ENCODE data around the gene SAFB2. TPM values are rescaled to one million over a fixed set of nuclear protein-coding genes. Genes with fewer than 3 reads are reported as not detected.

SAFB2 gene
- polyA plus RNA-seq, 2 of the 4 experiments (the other 2 are of a cell fraction), result 33.2 to 51.2 TPM

DNA sequence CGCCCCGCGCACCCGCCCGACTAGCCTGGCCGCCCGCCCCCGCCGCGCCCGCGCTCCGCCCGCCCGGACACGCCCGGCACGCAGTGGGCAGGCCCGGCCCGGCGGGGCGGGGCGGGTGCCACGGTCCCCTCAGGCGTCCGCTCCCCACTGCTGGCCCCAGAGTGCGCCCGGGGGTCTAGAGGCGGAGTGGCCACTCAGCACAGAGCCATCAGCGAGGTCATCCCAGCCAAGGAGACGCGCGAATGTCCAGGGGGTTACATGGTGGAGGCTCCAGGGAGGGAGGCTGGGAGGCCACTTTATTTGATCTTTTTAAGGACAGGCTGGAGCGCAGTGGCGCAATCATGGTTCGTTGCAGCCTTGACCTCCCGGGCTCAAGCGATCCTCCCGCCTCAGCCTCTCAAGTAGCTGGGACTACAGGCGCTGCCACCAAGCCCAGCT is 54.6 kb downstream of the SAFB2 start:
- Histone ChIP-seq H3K9me3 (no peaks in the 10 kb centered on the region), H3K27ac (peak overlapping the region; percentile 62 to 85), H3K4me3 (peak overlapping the region; percentile 55), H3K4me2 (peak overlapping the region; percentile 88), H3K4me1 (peaks cover 7% of the 10 kb centered on the region; the same call in 1 of the 3 replicates)
- FAIRE-seq (no peak), ATAC-seq (peak; percentile 39 to 54; a peak in 2 of 6 replicates), DNase-seq (ENCODE audit: low read depth in 1 of 2, low spot score in 1 of 2) (no peak)
- ChIA-PET CTCF (interaction anchor here (1.0 kb wide), 1 partner anchor 20 kb away, joined by 3 read pairs; no protein-coding TSS in a partner anchor), POLR2A (no interaction called here)
- TF ChIP-seq, protein P1, sequence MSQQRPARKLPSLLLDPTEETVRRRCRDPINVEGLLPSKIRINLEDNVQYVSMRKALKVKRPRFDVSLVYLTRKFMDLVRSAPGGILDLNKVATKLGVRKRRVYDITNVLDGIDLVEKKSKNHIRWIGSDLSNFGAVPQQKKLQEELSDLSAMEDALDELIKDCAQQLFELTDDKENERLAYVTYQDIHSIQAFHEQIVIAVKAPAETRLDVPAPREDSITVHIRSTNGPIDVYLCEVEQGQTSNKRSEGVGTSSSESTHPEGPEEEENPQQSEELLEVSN (IDR thresholded peaks at IDR 0.05; ENCODE audit: borderline replicate concordance, low read depth), result no peak
- TF ChIP-seq KDM5A (IDR thresholded peaks at IDR 0.05) (no peak), MAFK (IDR thresholded peaks at IDR 0.05; ENCODE audit: partially characterized antibody) (no peak), CHD2 (IDR thresholded peaks at IDR 0.05; ENCODE audit: low read length, partially characterized antibody) (no peak), NR3C1 (IDR thresholded peaks at IDR 0.05) (no peak)
- 41% methylated on average over 7 of the region's 40 CpGs for WGBS (ENCODE audit: missing lambda C conversion rate)

DNA sequence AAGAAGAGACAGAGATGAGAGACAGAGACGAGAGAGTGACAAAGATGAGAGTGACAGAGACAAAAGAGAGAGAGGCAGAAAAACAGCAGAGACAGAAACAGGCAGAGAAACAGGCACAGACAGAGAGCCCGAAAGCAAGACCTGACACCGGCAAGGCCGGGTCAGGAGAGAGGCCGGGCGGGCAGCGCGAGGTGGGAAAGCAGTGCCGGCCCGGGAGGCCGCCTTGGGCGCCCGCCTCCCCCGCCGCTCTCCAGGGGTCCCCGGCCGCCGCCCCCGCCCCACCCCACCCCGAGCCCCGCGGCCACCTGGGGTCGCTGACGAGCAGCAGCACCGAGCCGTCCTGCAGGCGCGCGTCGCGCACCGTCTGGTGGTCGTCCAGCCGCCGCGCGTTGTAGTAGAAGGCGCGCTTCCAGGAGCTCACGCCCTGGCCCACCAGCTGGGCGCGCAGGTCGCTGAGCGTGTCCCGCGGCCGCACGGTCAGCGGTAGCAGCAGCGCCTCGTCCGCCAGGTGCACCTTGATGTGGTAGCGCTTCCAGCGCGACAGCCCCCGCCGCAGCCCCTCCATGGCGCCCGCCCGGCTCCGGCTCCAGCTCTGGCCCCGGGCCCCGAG is 55.1 kb downstream of the SAFB2 start, which contains the start of gene TINCR:
Gene TINCR (minus strand): TSS at position 594 of the 610 bp plus-strand sequence.
- POLR2A ChIA-PET, result no interaction called here
- peak within 1 kb of the TSS; percentile 55 for H3K4me3 ChIP-seq
- WGBS (ENCODE audit: missing lambda C conversion rate), result 12% methylated on average over 11 of the region's 63 CpGs
- ATAC-seq (peak; percentile 32 to 60; a peak in 5 of 6 replicates), DNase-seq (ENCODE audit: low read depth in 1 of 2, low spot score in 1 of 2) (no peak), FAIRE-seq (no peak)
- H3K4me2 ChIP-seq, result peak within 1 kb of the TSS; percentile 88
- CTCF ChIA-PET, result interaction anchor here (1.0 kb wide), 1 partner anchor 19 kb away, joined by 3 read pairs; no protein-coding TSS in a partner anchor
- TF ChIP-seq HEYL (CRISPR knock-in tag; IDR thresholded peaks at IDR 0.05), result no peak
- TF ChIP-seq, protein P2, sequence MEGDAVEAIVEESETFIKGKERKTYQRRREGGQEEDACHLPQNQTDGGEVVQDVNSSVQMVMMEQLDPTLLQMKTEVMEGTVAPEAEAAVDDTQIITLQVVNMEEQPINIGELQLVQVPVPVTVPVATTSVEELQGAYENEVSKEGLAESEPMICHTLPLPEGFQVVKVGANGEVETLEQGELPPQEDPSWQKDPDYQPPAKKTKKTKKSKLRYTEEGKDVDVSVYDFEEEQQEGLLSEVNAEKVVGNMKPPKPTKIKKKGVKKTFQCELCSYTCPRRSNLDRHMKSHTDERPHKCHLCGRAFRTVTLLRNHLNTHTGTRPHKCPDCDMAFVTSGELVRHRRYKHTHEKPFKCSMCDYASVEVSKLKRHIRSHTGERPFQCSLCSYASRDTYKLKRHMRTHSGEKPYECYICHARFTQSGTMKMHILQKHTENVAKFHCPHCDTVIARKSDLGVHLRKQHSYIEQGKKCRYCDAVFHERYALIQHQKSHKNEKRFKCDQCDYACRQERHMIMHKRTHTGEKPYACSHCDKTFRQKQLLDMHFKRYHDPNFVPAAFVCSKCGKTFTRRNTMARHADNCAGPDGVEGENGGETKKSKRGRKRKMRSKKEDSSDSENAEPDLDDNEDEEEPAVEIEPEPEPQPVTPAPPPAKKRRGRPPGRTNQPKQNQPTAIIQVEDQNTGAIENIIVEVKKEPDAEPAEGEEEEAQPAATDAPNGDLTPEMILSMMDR (IDR thresholded peaks at IDR 0.05), result peak; percentile 35; the same call in 1 of the 3 replicates
- H3K4me1 ChIP-seq, result peaks cover 7% of the 10 kb centered on the region; the same call in 1 of the 3 replicates
- H3K27ac ChIP-seq, result peak within 1 kb of the TSS; percentile 62 to 85
- no peaks in the 10 kb centered on the region for H3K9me3 ChIP-seq

- CTCF ChIA-PET, result no interaction called here
- 0 out of 6 replicates have a peak, but pooled peaks of 1 of the 2 experiments have one; percentile 5 for ATAC-seq
Measured at GRCh38 chr19:5564930-5565329, 57.6 kb downstream of the SAFB2 start.

More at GRCh38 chr19:5564930-5565329, 57.6 kb downstream of the SAFB2 start:
- WGBS (ENCODE audit: missing lambda C conversion rate), result 73% methylated on average over 6 of the region's 7 CpGs
- TF ChIP-seq GATA3 (IDR thresholded peaks at IDR 0.05; ENCODE audit: borderline replicate concordance), result no peak
- no peak for TF ChIP-seq SREBF2 (IDR thresholded peaks at IDR 0.05)
- TF ChIP-seq, protein P2 (IDR thresholded peaks at IDR 0.05), result no peak
- TF ChIP-seq FOSL2 (IDR thresholded peaks at IDR 0.05), result no peak
- TF ChIP-seq FOSL2 (CRISPR knock-in tag; IDR thresholded peaks at IDR 0.05), result no peak
- no peak for TF ChIP-seq TFCP2L1 (CRISPR knock-in tag; IDR thresholded peaks at IDR 0.05)
- TF ChIP-seq MAX (IDR thresholded peaks at IDR 0.05), result no peak
- no peak for TF ChIP-seq BHLHE40 (IDR thresholded peaks at IDR 0.05; ENCODE audit: low read depth, low read length)
- Histone ChIP-seq H3K4me2 (no peak overlapping the region), H3K27ac (no peak overlapping the region), H3K9me3 (peaks cover 5% of the 10 kb centered on the region; the same call in 2 of the 3 replicates), H3K4me3 (no peak overlapping the region), H3K4me1 (peaks cover 7% of the 10 kb centered on the region; the same call in 1 of the 3 replicates)
- FAIRE-seq (no peak), DNase-seq (ENCODE audit: low read depth in 1 of 2, low spot score in 1 of 2) (no peak)
- POLR2A ChIA-PET, result no interaction called here

All from A549 (cell line).